H1 (cell line): ENCODE results near the gene VN1R2. TPM values are rescaled to one million over a fixed set of nuclear protein-coding genes. Genes with fewer than 3 reads are reported as not detected.

Experiments used
- CTCF ChIA-PET: fragments of 300-600 bp; sonication (Branson Sonifier 250); formaldehyde crosslinking; loops from one replicate; lab custom pipeline; 2021; ENCODE audit not compliant: partially characterized antibody; lab: Charles Lee
- POLR2A ChIA-PET: fragments of 300-600 bp; sonication (Branson Sonifier 250); formaldehyde crosslinking; loops from one replicate; lab custom pipeline; 2021; ENCODE audit warnings: inconsistent platforms; ENCODE audit not compliant: partially characterized antibody; lab: Charles Lee
- DNase-seq, 2 experiments: peaks; one replicate each; pipeline versions ENCODE4 v3.0.0 to v3.0.0-alpha.2; 2010 to 2022; ENCODE audit warnings: low spot score in 2 of 2, low read depth in 1 of 2, mixed read lengths in 1 of 2
- FAIRE-seq: peaks from 2 replicates; lab custom pipeline; 2011; peaks lifted over from hg19 to GRCh38; lab: Jason Lieb, UNC
- H2AFZ ChIP-seq: 2 replicates; pipeline ENCODE4 v1.8.1; 2012; ENCODE audit warnings: low read length, inconsistent platforms
- H2AK5ac ChIP-seq: 2 replicates; pipeline ENCODE4 v1.6.1; 2013; ENCODE audit warnings: low read depth, low read length
- H2BK120ac ChIP-seq: replicated peaks from 2 replicates; pipeline ENCODE3; 2013; ENCODE audit warnings: low read depth, low read length, inconsistent platforms
- H2BK12ac ChIP-seq: 2 replicates; pipeline ENCODE4 v1.6.1; 2013; ENCODE audit warnings: low read depth, low read length
- H2BK15ac ChIP-seq: 2 replicates; pipeline ENCODE4 v1.6.1; 2013; ENCODE audit warnings: low read length
- H2BK20ac ChIP-seq: 2 replicates; pipeline ENCODE4 v1.6.1; 2013; ENCODE audit warnings: low read length
- H2BK5ac ChIP-seq: 2 replicates; pipeline ENCODE4 v1.6.1; 2013; ENCODE audit warnings: low read depth, low read length
- H3K14ac ChIP-seq: 2 replicates; pipeline ENCODE4 v1.6.1; 2013; ENCODE audit warnings: inconsistent platforms; ENCODE audit not compliant: insufficient read length
- H3K18ac ChIP-seq: 2 replicates; pipeline ENCODE4 v1.6.1; 2013; ENCODE audit warnings: low read length; ENCODE audit errors: extremely low read depth
- H3K23ac ChIP-seq: 2 replicates; pipeline ENCODE4 v1.6.1; 2013; ENCODE audit warnings: inconsistent platforms; ENCODE audit not compliant: insufficient read length
- H3K23me2 ChIP-seq: 2 replicates; pipeline ENCODE4 v1.6.1; 2013; ENCODE audit warnings: low read depth, low read length
- H3K27ac ChIP-seq: 2 replicates; pipeline ENCODE4 v1.6.1; 2011; ENCODE audit warnings: low read depth, low read length, inconsistent platforms
- H3K27me3 ChIP-seq, 4 experiments: replicated peaks in 1 of 4; 1 replicate in 1 of 4; 2 replicates in 3 of 4; pipeline versions ENCODE4 v1.6.1 to v1.8.1; 2011 to 2013; ENCODE audit warnings: low read length in 3 of 4, mild to moderate bottlenecking in 3 of 4, inconsistent platforms in 2 of 4, mixed read lengths in 2 of 4, moderate library complexity in 1 of 4; ENCODE audit not compliant: control insufficient read depth in 3 of 4, insufficient read depth in 3 of 4; ENCODE audit errors: extremely low read depth in 1 of 4
- H3K36me3 ChIP-seq, 4 experiments: 2 replicates each; pipeline versions ENCODE4 v1.6.1 to v1.8.1; 2011 to 2013; ENCODE audit warnings: mild to moderate bottlenecking in 4 of 4, low read length in 3 of 4, moderate library complexity in 2 of 4, control low read depth in 1 of 4, inconsistent platforms in 1 of 4; ENCODE audit not compliant: insufficient read depth in 4 of 4, control insufficient read depth in 2 of 4
- H3K4ac ChIP-seq: replicated peaks from 2 replicates; pipeline ENCODE3; 2013; ENCODE audit warnings: low read length, low read depth, mixed read lengths, inconsistent platforms; ENCODE audit not compliant: insufficient read length
- H3K4me1 ChIP-seq, 4 experiments: replicated peaks in 1 of 4; 1 replicate in 1 of 4; 2 replicates in 3 of 4; pipeline versions ENCODE4 v1.6.1 to v1.8.1; 2011 to 2013; ENCODE audit warnings: low read length in 3 of 4, inconsistent platforms in 2 of 4, mixed read lengths in 1 of 4; ENCODE audit not compliant: insufficient read depth in 4 of 4, control insufficient read depth in 3 of 4
- H3K4me2 ChIP-seq, 2 experiments: 2 replicates each; pipeline versions ENCODE4 v1.6.1 to v1.8.1; 2011 to 2013; ENCODE audit warnings: low read depth in 2 of 2, low read length in 2 of 2, control low read depth in 1 of 2, inconsistent platforms in 1 of 2, mild to moderate bottlenecking in 1 of 2; ENCODE audit not compliant: insufficient read depth in 1 of 2
- H3K4me3 ChIP-seq, 4 experiments: fragments of 200-600, 300-600 bp in 1 of 4; sonication (generic), shearing (Covaris generic), sonication (Bioruptor Twin) in 1 of 4; 2 replicates each; pipeline versions ENCODE4 v1.5.1 to v1.8.1; 2011 to 2016; ENCODE audit warnings: low read length in 4 of 4, low read depth in 3 of 4, control low read depth in 2 of 4, inconsistent platforms in 2 of 4, mild to moderate bottlenecking in 2 of 4, mixed read lengths in 1 of 4, moderate library complexity in 1 of 4; ENCODE audit not compliant: insufficient read depth in 2 of 4; ENCODE audit errors: extremely low read depth in 1 of 4
- H3K56ac ChIP-seq: replicated peaks from 2 replicates; pipeline ENCODE3; 2013; ENCODE audit warnings: low read depth, mild to moderate bottlenecking, mixed read lengths, low read length, inconsistent platforms; ENCODE audit not compliant: insufficient read length
- H3K79me1 ChIP-seq: 2 replicates; pipeline ENCODE4 v1.6.1; 2013; ENCODE audit warnings: low read depth, low read length, control low read depth
- H3K79me2 ChIP-seq, 2 experiments: 2 replicates each; pipeline versions ENCODE4 v1.6.1 to v1.8.1; 2012 to 2013; ENCODE audit warnings: low read length in 2 of 2, mild to moderate bottlenecking in 2 of 2, inconsistent platforms in 1 of 2; ENCODE audit not compliant: insufficient read depth in 2 of 2, control insufficient read depth in 1 of 2
- H3K9ac ChIP-seq, 4 experiments: replicated peaks in 1 of 4; 1 replicate in 1 of 4; 2 replicates in 3 of 4; pipeline versions ENCODE4 v1.6.1 to v1.8.1; 2011 to 2013; ENCODE audit warnings: low read depth in 3 of 4, low read length in 3 of 4, control low read depth in 2 of 4, mild to moderate bottlenecking in 2 of 4, moderate library complexity in 2 of 4, inconsistent platforms in 1 of 4; ENCODE audit errors: extremely low read depth in 1 of 4
- H3K9me3 ChIP-seq, 2 experiments: 2 replicates each; pipeline versions ENCODE4 v1.6.1 to v1.8.1; 2012 to 2013; ENCODE audit warnings: mild to moderate bottlenecking in 2 of 2, moderate library complexity in 2 of 2, control low read depth in 1 of 2, inconsistent platforms in 1 of 2, low read depth in 1 of 2, low read length in 1 of 2, mixed read lengths in 1 of 2; ENCODE audit not compliant: insufficient read depth in 2 of 2
- H4K20me1 ChIP-seq, 2 experiments: replicated peaks in 1 of 2; 2 replicates each; pipeline versions ENCODE3 to v1.8.1; 2011 to 2013; ENCODE audit warnings: inconsistent platforms in 2 of 2, low read length in 2 of 2, mild to moderate bottlenecking in 1 of 2; ENCODE audit not compliant: insufficient read depth in 2 of 2, control insufficient read depth in 1 of 2
- H4K5ac ChIP-seq: 2 replicates; pipeline ENCODE4 v1.6.1; 2013; ENCODE audit warnings: low read length, low read depth, mixed read lengths, inconsistent platforms; ENCODE audit not compliant: insufficient read length
- H4K8ac ChIP-seq: 2 replicates; pipeline ENCODE4 v1.8.0; 2013; ENCODE audit warnings: mild to moderate bottlenecking, moderate library complexity, low read length, inconsistent platforms; ENCODE audit not compliant: insufficient read depth; ENCODE audit errors: extremely low read depth
- H4K91ac ChIP-seq: replicated peaks from 2 replicates; pipeline ENCODE3; 2013; ENCODE audit warnings: low read length, mixed read lengths, inconsistent platforms; ENCODE audit not compliant: insufficient read length
- ASH2L ChIP-seq: fragments of 200-600, 300-600 bp; sonication (generic); IDR thresholded peaks from one replicate; pipeline ENCODE4 v1.7.1; 2017; ENCODE audit warnings: low read length
- CHD2 ChIP-seq: IDR thresholded peaks from 2 replicates; pipeline ENCODE4 v1.6.1; 2012; ENCODE audit warnings: low read length, improper control_type of control experiment
- CREB1 ChIP-seq: IDR thresholded peaks from 2 replicates; pipeline ENCODE4 v1.6.1; 2012; ENCODE audit warnings: inconsistent platforms
- RXRA ChIP-seq: IDR thresholded peaks from 2 replicates; pipeline ENCODE4 v1.6.1; 2011; ENCODE audit warnings: low read depth, mild to moderate bottlenecking, low read length, moderate library complexity; ENCODE audit not compliant: insufficient read depth
- YY1 ChIP-seq: IDR thresholded peaks from 2 replicates; pipeline ENCODE4 v1.6.1; 2011; ENCODE audit warnings: low read depth, mild to moderate bottlenecking, low read length
- WGBS, 2 experiments: shearing (Covaris generic) in 1 of 2; methylation state at CpG; one replicate each; pipeline versions ENCODE4 v1.1.6 to v1.1.7; 2013 to 2015; ENCODE audit warnings: low lambda C conversion rate in 2 of 2, mixed read lengths in 2 of 2, inconsistent platforms in 1 of 2, low coverage in 1 of 2, missing lambda C conversion rate in 1 of 2; ENCODE audit not compliant: insufficient replicate concordance in 2 of 2, insufficient coverage in 1 of 2, insufficient read length in 1 of 2; ENCODE audit errors: extremely low coverage in 1 of 2, missing lambda C conversion rate in 1 of 2; 5-methylcytosine and 5-hydroxymethylcytosine counted together
- polyA plus RNA-seq, 7 experiments: library from polyadenylated mRNA; depleted of rRNA in 3 of 7; stranded (reverse) in 5 of 7; unstranded in 2 of 7; fragments of >200 nt in 5 of 7; fragments of 200-250 nt in 2 of 7; gene quantifications; 1 replicate in 5 of 7; 2 replicates in 1 of 7; 4 replicates in 1 of 7; pipeline versions ENCODE4 v1.2.1 to v1.2.3, GENCODE V29; 2011 to 2013; ENCODE audit warnings: missing spikeins in 2 of 7, mixed read lengths in 2 of 7
- total RNA-seq: library from RNA; stranded (reverse); fragmentation: NEBNext Ultra II Directional; extraction: Animal tissue kit (Norgen Biotek cat#: 25700); gene quantifications from 2 replicates; pipeline ENCODE4 v1.2.1, GENCODE V29; 2021

VN1R2 gene
- total and polyA plus RNA-seq, 2 of the 8 experiments (the other 6 are each of a cell fraction or from before 2014, with no cell fraction given): not detected

DNA sequence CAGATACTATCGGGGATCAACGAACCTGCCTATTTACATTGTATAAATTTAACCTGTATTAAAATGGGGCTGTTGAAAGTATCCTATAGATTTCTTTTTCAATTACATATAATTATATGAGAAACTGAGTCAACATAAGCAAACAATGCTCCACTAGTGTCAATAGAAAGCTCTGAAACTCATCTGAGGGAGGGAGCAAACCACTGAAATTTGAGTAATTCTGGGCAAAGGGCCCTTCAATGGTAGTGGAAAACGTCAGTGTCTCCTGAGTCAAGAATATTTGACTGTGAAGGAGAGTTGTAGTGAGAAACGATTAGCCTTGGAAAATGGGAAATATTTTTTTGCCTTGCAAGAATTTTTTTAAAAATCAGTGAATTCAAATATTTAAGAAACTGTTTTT, 27.0 kb downstream of the VN1R2 start:
- POLR2A ChIA-PET: no interaction called here
- Histone ChIP-seq H3K27ac (no peak overlapping the region), H3K18ac (no peak overlapping the region), H4K8ac (no peak overlapping the region), H3K4me3 (no peak overlapping the region), H4K91ac (no peak overlapping the region), H2BK120ac (no peak overlapping the region), H3K9ac (no peak overlapping the region), H2BK5ac (no peak overlapping the region), H3K9me3 (0 out of 4 replicates have a peak, but pooled peaks cover 0 to 3% of the 10 kb centered on the region in 2 experiments), H3K56ac (no peak overlapping the region), H3K36me3 (no peaks in the 10 kb centered on the region), H2AK5ac (no peak overlapping the region), H3K23ac (no peak overlapping the region), H2BK12ac (no peak overlapping the region), H4K5ac (no peak overlapping the region), H3K79me2 (no peaks in the 10 kb centered on the region), H3K4me2 (no peak overlapping the region), H2BK20ac (no peak overlapping the region), H2AFZ (no peak overlapping the region), H3K23me2 (no peaks in the 10 kb centered on the region), H3K4ac (no peak overlapping the region), H3K14ac (no peak overlapping the region), H4K20me1 (no peaks in the 10 kb centered on the region), H3K27me3 (no peaks in the 10 kb centered on the region), H2BK15ac (no peak overlapping the region), H3K4me1 (no peaks in the 10 kb centered on the region), H3K79me1 (no peaks in the 10 kb centered on the region)
- FAIRE-seq: no peak
- no peak for TF ChIP-seq CREB1
- TF ChIP-seq YY1: no peak
- no peak for TF ChIP-seq CHD2
- no peak for TF ChIP-seq ASH2L
- TF ChIP-seq RXRA: no peak
- 88% methylated on average over 4 of the region's 4 CpGs; no CpG with 5 or more reads in 1 of the 2 experiments for WGBS, 2 experiments
- CTCF ChIA-PET: interaction anchor here (0.8 kb wide), 1 partner anchor 20 kb away, joined by 3 read pairs; no protein-coding TSS in a partner anchor
- DNase-seq: no peak
